ENCODE results near the gene ABCA3.
"Not testable (repeated sequence)": the region's sequence is repeated elsewhere in the genome, so short reads cannot be mapped to it uniquely, and the experiment has no call there.

The ABCA3 gene

DNA sequence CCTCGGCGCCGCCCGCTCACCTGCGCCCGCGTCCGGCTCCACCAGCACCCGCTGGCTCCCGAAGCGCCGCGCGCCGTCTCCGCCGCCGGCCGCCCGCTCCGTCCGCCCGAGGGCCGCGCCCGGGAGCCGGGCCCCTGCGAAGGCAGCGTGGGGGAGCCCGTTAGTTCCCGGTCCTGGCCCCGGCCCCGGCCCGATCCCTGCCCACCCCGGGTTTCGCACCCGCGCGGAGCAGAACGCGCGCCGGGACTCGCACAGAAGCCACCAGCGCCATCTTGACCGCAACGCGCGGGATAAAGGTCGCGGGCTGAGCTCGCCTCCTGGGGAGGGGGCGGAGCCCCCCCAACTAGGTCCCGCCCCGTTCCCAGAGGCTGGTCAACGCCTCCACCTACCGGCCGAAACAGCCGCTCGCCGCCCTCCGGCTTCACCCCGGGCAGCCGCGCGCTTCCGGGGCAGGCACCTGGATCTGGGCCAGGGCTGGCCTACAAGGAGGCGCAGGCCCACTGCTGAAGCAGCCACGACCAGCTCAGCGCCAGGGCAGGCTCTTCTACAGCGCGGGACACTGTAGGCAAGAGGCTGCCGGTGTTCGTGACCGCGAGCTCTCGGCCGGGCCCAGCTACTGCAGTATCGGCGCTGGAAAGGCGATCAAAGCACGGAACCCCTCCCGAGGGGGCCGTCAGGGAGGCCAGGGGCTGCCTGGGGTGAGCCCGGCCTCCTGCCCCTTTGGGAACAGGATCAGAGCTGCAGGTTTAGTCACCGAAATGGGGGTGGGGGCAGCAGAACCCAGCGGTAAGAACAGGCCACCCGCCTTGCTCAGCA is 89.0 kb downstream of the ABCA3 start, which contains the start of gene ECI1:
TSS of gene ECI1 (minus strand) at position 292 of the 816 bp plus-strand sequence. CDS start at position 271, 21 bp downstream.
- FAIRE-seq = peak; percentile 98

DNA sequence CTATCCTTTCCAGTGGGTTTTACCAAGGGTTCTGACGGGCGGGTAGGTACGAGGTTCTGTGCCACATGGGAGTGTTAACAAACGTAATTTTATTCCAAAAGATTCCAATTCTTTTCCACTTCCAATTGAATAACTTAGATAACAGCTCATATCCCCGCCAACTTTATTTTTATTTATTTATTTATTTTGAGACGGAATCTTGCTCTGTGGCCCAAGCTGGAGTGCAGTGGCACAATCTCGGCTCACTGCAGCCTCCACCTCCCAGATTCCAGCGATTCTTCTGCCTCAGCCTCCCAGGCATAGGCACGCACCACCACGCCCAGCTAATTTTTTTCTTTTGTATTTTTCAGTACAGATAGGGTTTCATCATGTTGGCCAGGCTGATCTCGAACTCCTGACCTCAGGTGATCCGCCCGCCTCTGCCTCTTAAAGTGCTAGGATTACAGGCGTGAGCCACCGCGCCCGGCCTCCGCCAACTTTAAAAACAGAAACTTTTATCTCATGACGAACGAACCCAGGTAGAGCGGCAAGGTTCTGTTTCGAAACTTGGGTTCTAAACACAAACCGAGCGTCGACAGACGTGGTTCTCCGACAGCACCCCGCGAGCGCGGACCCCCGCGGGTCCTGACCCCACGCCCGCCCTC is 89.8 kb downstream of the ABCA3 start:
- FAIRE-seq = no peak

DNA sequence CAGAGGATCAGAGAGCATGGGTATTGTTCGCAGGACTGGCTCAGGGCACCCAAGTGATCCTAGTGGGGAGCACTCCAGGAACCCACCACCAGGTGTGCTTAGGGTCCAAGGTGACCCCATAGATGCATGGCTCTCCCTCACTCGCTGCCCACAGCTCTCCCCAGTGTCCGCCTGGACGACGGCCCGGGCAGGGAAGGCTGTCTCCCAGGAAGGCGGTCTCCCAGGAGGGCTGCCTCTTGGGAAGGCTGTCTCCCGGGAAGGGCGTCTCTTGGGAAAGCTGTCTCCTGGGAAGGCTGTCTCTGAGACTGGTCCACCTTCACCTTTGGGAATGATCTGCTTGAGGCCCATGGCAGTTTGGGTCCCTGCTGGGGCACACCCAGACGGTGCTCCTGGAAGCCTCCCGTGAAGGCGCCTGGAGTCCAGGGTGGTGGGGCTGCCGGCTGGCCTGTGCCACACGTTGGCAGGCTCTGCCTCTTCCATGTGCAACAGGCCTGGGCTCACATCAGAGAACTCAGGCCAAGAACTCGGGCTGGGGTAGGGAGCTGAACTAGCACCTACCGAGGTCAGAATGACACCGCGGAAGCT is 94.1 kb downstream of the ABCA3 start:
- FAIRE-seq = no peak

DNA sequence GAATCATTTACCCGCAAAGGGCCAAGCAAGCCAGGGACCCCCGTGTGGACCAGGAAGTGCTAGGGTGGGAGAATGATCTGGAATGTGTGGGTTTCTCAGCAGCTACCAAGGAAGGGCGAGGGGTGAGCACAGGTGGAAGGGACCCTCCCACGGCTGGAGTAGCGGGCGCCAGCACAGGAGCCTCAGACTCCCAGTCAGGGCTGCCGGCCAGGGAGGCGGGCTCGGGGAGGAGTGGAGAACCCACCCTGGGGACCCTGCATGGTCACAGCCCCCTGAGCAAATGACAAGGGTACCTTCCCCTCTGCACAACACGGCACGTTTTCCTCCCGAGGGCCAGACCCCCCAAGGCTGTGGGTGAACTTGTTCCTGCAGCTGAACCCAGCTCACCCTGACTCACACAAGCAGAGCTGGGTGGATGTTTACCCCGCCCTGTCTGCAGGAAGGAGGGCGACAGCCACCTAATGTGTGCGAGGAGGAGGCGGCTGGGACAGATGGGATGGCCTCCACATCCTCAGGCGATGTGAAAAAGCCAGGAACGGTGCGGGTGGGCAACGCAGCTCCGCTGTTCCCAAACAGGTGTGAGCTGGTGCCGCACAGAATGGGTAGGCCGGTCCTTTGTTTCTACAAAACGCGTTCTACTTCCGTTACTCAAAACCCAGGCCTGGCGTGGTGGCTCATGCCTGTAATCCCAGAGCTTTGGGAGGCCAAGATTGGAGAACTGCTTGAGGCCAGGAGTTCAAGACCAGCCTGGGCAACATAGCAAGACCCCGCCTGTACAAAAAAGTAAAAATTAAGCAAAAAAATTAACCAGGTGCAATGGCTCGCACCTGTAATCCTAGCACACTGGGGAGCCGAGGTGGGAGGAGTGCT is 95.4 kb downstream of the ABCA3 start:
- FAIRE-seq = no peak

DNA sequence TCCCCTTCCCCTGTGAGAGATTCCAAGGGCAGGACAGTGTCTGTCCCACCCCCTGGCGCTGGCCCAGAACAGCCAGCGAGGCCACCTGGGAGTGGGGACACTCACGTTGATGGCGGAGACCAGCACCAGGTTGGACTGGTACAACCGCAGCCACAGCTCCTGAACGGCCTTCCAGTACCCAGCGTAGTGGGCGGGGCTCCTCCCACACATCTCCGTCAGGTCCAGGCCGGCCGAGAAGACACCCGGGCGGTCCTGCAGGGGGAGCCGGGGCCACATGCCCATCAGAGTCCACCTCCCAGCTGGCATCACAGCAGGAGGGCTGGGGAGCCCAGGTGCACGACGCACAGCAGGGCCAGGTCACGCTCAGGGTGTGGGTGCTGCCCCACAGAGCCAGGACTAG is 96.2 kb downstream of the ABCA3 start:
- no peak for FAIRE-seq

DNA sequence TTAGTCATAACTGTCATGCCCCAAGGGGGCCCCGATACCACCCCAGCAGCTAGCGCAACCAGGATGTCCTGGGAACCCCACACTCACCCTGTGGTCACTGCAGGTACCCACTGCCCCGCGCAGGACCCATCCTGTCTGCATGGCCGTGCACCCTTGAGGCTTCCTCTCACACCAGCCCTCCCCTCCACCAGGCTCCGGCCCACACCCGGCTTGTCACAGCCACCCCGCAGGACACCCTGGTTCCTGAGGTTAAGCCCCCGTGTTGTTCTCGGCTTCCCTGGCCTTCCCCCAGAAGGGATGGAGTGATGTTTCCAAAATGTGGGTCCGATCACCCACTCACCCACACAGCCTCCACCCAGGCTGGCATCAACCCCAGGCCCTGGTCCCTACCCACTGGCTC is 96.7 kb downstream of the ABCA3 start:
- FAIRE-seq = no peak

DNA sequence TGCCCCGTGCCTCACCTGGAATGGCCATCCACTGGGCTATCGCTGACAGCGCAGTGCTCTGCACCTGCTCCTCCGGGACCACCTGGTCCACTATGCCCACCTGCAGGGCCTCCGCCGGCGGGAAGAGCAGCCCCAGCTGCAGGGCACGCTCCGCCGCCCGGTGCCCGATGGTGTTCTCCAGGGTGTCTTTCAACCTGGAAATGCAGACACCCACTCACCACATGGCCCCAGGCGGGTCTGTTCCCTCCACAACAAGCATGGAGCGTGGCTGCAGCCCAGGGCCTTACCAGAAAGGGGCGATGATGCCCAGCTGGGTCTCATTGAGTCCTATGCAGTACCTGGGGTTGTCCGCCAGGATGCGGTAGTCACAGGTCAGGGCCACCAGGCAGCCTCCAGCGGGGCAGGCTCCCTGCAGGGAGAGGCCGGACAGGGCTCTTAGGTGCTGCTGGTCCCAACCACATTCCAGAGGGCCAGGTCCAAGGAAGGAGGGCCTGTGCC is 97.4 kb downstream of the ABCA3 start:
- no peak for FAIRE-seq

DNA sequence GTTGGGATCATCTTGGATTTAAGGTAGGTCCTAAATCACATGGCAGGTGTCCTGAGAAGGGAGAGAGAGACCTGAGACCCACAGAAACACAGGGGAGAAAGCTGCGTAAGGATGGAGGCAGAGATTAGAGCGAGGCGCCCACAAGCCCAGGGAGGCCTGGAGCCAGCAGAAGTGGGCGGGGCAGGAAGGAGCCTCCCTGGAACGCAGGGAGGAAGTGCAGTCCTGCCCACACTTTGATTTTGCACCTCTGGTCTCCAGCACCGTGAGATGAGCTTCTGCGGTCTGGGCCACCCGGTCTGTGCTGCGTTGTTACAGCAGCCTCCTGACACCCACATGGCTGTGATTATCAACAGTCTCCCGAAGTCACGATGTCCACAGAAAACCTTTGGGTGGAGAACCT is 97.9 kb downstream of the ABCA3 start:
- no peak for FAIRE-seq

DNA sequence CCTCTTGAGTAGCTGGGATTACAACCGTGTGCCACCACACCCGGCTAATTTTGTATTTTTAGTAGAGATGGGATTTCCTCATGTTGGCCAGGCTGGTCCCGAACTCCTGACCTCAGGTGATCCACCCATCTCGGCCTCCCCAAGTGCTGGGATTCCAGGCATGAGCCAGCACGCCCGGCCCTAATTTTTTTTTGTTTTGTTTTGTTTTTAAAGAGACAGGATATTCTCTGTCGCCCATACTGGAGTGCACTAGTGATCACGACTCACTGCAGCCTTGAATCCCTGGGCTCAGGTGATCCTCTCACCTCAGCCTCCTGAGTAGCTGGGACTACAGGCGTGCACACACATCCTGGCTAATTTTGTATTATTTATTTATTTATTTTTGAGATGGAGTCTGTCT is 100.2 kb downstream of the ABCA3 start:
- FAIRE-seq = not testable (repeated sequence)

DNA sequence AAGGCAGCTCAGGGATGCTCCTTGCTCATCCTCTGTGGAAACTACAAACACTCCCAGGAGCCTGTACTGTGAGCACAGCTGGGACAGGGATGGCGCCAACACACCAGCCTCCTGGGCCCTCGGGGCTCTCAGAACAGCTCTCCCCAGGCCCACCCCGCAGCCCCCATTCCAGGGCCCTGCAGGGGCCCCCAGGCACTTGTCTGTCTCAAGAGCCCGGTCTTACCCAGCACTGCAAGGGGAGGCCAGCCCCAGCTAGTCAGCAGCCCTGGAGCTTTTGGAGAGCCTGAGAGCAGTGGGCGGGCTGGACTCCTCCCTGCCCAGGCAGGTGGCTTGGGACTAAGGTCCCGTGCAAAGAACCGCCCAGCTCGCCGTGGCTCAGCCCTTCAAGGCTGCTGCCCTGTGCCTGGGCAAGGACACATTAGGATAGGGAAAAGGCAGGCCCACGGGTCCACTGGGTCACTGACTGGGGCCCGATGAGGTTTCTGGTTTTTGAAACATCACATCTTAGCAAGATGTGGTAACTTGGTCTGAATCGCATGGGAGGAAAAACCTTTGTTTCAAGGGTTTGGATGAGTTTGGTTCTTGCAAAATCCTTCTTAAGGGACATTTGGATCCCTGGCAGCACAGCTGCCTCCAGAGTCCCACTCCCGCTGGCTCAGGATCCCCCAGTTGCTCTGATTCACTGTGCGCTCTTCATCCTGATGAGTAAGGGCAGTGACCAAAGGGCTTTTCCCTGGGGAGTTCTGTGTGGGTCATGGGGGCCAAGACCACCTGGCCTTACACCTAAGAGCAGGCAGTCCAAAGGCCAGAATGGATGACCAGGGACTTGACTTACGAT is 101.5 kb downstream of the ABCA3 start:
- no peak for FAIRE-seq

DNA sequence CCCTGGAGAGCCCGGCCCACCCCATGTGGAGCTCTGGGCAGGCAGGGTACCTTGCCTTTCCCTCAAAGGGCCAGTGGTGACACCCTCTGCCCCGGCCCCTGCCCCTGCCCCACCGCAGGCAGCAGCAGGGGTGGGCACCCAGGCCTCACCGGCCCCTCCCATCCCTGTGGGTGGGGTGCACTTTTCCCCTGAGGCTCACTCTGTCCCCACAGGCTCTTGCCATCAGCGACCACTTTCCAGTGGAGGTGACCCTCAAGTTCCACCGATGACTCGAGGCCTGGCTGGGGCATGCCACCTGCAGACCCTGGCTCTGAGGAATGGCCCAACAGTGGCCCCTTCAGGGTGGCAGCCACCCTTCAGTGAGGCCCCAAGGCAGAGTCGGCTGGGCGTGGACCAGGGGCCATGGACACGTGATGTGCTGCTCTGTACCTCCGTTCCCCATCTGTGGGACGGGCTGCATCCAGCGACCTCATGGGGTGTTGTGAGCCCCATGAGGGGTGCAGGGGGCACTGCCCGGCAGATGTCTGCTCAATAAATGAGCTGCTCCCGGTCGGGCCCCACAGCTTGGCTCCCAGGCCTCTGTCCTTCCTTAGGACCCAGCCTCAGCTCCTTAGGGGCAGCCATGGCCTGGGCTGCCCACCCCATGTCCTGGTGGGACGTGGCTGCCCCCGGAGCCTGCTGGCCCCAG is 102.2 kb downstream of the ABCA3 start:
- FAIRE-seq = no peak

DNA sequence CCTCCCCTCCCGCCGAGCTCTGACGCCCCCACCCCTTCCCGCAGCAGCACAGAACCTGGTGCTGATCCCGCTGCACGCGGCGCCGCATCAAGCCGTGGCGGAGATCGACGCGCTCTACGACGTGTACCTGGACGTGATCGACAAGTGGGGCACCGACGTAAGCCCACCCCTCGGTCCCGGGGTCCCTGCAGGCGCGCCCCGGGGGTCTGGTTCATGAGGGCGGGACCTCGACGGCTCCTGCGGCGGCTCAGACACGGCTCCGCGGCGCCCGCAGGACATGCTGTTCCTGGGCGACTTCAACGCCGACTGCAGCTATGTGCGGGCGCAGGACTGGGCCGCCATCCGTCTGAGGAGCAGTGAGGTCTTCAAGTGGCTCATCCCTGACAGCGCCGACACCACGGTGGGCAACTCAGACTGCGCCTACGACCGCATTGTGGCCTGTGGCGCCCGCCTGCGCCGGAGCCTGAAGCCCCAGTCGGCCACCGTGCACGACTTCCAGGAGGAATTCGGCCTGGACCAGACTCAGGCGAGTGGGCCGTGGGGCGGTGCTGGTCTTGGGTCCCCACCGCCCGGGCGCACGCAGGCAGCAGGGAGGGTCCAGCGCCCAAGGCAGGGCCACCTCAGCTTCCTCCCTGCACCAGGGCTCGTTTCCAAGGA is 102.9 kb downstream of the ABCA3 start:
- no peak for FAIRE-seq

DNA sequence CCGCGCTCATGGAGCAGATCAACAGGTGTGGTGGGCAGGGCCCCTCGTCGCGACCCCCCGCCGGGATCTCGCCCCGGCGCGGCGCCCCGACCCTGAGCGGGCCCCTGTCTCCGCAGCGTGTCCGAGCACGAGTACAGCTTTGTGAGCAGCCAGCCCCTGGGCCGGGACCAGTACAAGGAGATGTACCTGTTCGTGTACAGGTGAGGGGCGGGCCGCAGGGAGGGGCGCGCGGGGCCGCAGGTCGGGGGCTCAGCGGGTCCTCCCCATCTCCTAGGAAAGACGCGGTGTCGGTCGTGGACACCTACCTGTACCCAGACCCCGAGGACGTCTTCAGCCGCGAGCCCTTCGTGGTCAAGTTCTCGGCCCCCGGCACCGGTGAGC is 103.4 kb downstream of the ABCA3 start:
- FAIRE-seq = no peak

DNA sequence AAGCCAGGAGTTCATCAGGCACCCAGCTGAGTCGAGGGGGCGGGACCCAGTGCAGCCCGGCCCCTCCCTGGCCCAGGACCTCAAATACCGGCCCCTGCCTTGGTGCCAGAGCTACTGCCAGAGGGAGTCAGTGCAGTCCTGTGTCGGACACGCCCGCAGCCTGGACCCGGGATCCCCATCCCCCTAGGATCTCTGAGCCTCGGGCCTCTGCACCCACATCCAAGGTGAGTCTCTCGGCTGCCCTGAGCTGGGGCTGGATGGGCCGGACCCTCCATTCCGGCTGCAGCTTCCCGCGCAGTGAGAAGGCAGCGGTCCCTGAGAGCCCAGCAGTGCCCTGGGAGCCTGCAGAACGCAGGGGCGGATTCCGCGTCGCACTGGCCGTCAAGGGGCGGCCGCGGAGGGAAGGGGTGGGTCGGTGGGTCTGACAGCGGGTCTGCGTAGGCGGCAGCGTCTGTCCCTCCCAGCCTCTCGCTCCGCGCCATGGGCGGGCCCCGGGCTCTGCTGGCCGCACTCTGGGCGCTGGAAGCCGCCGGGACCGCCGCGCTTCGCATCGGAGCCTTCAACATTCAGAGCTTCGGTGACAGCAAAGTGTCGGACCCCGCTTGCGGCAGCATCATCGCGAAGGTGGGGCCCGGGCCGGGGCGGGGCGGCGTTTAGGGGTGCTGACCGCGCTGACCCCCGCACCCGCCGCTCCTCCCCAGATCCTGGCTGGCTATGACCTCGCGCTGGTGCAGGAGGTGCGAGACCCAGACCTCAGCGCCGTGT is 104.0 kb downstream of the ABCA3 start, which contains the start of gene DNASE1L2:
TSS of gene DNASE1L2 (plus strand) at position 108 of the 765 bp plus-strand sequence. CDS start at position 481, 373 bp downstream.
- no peak for FAIRE-seq

DNA sequence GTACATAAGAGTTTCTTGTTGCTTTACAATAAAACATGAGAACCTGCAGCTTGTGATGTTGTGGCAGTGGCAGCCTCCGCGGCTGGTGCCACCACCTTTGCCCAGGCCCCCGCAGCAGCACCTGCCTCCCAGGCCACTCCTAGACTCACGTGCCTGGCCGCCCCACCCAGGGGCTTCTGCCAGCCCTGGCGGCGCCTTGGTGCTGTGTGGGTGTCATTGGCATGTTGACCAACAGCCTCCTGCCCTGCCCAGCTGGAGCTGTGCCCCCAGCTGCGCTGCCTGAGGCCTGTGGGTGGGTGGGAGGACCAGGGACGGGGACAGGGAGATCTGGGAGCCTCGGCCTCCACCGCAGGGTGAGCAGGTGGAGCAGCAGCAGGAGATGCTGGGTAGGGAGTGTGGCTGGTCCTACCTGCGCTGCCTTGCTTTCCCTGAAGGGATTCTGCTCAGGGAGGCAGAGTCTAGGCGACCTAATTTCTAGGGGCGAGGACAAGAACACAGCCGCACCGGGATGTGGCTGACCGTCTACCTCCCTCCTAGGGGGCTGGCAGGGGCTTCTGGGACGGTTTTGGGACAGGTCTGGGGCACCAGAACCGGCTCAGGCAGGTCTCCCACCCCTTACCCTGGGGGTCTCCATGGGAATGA is 104.7 kb downstream of the ABCA3 start:
- no peak for FAIRE-seq

DNA sequence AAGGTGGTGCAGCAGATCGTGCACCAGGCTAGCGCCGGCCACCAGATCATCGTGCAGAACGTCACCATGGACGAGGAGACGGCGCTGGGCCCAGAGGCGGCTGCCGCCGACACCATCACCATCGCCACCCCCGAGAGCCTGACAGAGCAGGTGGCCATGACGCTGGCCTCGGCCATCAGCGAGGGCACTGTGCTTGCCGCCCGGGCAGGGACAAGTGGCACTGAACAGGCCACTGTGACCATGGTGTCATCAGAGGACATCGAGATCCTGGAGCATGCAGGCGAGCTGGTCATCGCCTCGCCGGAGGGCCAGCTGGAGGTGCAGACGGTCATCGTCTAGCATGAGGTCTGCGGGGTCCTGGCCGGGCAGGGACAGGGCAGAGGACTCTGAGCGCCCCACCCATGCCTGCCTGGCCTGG is 105.3 kb downstream of the ABCA3 start:
- no peak for FAIRE-seq

DNA sequence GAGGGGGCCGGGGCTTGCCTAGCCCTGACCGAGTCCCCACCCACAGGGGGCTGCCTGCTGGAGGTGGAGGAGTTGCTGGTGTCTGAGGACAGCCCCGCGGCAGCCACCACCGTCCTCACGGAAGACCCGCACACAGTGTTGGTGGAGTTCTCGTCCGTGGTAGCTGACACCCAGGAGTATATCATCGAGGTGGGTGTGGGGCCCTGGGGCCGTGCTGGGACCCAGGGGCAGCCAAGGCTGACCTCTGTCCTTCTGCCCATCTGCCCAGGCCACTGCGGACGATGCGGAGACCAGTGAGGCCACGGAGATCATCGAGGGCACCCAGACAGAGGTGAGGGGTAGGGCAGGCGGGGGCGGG is 105.7 kb downstream of the ABCA3 start:
- no peak for FAIRE-seq

DNA sequence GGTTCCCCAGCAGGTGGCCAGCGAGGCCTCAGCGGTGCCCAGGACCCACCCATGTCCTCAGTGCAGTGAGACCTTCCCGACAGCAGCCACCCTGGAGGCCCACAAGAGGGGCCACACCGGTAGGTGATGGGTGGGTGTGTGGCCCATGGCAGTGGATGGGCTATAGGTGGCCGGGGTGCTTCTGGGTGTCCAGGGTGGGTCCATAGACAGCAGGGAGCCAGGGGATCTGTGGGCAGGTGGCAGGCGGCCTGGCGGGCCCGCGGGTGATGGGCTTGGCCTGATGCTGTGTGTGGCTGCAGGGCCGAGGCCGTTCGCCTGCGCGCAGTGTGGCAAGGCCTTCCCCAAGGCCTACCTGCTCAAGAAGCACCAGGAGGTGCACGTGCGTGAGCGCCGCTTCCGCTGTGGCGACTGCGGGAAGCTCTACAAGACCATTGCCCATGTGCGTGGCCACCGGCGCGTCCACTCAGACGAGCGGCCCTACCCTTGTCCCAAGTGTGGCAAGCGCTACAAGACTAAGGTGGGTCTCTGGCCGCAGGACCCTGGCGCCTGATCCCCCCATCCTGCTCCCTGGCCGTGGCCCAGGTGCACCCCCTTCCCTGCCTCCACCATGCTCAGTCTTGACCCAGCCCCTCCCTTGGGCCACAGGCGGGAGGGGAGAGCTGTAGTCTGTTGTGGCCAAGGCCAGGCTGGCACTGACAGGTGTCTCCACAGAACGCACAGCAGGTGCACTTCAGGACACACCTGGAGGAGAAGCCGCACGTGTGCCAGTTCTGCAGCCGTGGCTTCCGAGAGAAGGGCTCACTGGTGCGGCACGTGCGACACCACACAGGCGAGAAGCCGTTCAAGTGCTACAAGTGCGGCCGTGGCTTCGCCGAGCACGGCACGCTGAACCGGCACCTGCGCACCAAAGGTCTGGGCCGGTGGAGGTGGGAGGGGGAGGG is 106.4 kb downstream of the ABCA3 start:
- no peak for FAIRE-seq

Data from G401.6 (cell line).